Liver (tissue), 3 donors: ENCODE data around the gene NEK11.

Source experiments
- EGR1 ChIP-seq, 2 donors: IDR thresholded peaks; 2 replicates each; pipeline ENCODE4 v1.6.1; 2016 to 2018; ENCODE audit warnings: antibody characterized with exemption in 2 of 2, low read depth in 2 of 2
- FOXA1 ChIP-seq: IDR thresholded peaks from 2 replicates; pipeline ENCODE4 v1.6.1; 2016; ENCODE audit warnings: antibody characterized with exemption
- FOXA2 ChIP-seq: IDR thresholded peaks from 2 replicates; pipeline ENCODE4 v1.6.1; 2016; ENCODE audit warnings: antibody characterized with exemption
- HNF4G ChIP-seq: IDR thresholded peaks from 2 replicates; pipeline ENCODE4 v1.6.1; 2016; ENCODE audit warnings: antibody characterized with exemption
- RAD21 ChIP-seq, 2 donors: IDR thresholded peaks; 2 replicates each; pipeline ENCODE4 v1.6.1; 2016; ENCODE audit warnings: antibody characterized with exemption in 2 of 2, mild to moderate bottlenecking in 2 of 2
- RXRA ChIP-seq, 2 donors: IDR thresholded peaks; 2 replicates each; pipeline ENCODE4 v1.6.1; 2017 to 2018; ENCODE audit warnings: antibody characterized with exemption in 2 of 2, mild to moderate bottlenecking in 1 of 2
- SP1 ChIP-seq: IDR thresholded peaks from 2 replicates; pipeline ENCODE4 v1.6.1; 2018; ENCODE audit warnings: antibody characterized with exemption, mild to moderate bottlenecking
- TAF1 ChIP-seq: conservative IDR thresholded peaks from 2 replicates; pipeline ENCODE4 v1.6.1; 2016; ENCODE audit warnings: antibody characterized with exemption, mild to moderate bottlenecking
- YY1 ChIP-seq: IDR thresholded peaks from 2 replicates; pipeline ENCODE4 v1.6.1; 2016; ENCODE audit warnings: antibody characterized with exemption, mild to moderate bottlenecking
- TF ChIP-seq, protein P1 (sequence below): fragments of 150-350 bp; IDR thresholded peaks from 2 replicates; pipeline ENCODE4 v1.5.1; 2017; ENCODE audit warnings: improper control_type of control experiment, low read depth, low read length; ENCODE audit not compliant: missing input control
- TF ChIP-seq, protein P2 (sequence below): IDR thresholded peaks from 2 replicates; pipeline ENCODE4 v1.6.1; 2016; ENCODE audit warnings: antibody characterized with exemption
- TF ChIP-seq, protein P3 (sequence below): IDR thresholded peaks from 2 replicates; pipeline ENCODE4 v1.6.1; 2016; ENCODE audit warnings: antibody characterized with exemption
- TF ChIP-seq, protein P4 (sequence below): IDR thresholded peaks from 2 replicates; pipeline ENCODE4 v1.6.1; 2016; ENCODE audit warnings: antibody characterized with exemption, mild to moderate bottlenecking
- donor health status: healthy.
- donor health status: healthy.

DNA sequence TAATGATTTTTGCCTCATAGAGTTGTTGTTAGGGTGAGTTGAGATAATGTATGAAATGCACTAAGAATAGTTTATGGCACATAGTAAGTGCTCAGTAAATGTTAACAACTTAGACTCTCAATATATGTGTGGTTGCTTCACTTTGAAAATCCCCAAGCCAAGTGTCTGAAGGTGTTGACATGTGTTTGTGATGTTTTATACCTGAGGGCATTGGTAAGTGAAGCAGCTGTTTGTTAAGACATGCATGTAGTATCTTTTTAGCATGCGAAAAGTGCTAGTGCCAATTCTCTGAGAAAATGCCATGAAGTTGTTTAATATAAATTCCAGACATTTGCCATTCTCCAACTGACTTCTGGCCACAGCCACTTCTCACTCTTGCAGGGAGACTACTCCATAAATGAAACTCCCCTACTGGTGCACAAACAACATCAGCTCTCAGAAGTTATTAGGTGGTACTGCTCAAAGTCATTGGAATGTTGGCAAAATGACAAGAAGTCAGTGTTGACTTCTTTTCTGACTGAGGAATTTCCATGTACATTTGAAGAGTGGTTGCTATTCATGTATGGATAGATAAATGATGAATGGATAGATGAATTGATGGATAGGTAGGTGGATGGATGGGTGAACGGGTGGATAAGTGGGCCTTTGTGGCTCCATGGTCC, 251.3 kb downstream of the NEK11 start:
- TF ChIP-seq HNF4G (no peak), FOXA2 (no peak), TAF1 (no peak), RAD21 (IDR thresholded peaks at IDR 0.05) (no peak), RXRA (IDR thresholded peaks at IDR 0.05) (no peak), FOXA1 (no peak), EGR1 (IDR thresholded peaks at IDR 0.05; ENCODE audit: low read depth in 2 of 2) (no peak), YY1 (no peak), SP1 (no peak)
- TF ChIP-seq, protein P1, sequence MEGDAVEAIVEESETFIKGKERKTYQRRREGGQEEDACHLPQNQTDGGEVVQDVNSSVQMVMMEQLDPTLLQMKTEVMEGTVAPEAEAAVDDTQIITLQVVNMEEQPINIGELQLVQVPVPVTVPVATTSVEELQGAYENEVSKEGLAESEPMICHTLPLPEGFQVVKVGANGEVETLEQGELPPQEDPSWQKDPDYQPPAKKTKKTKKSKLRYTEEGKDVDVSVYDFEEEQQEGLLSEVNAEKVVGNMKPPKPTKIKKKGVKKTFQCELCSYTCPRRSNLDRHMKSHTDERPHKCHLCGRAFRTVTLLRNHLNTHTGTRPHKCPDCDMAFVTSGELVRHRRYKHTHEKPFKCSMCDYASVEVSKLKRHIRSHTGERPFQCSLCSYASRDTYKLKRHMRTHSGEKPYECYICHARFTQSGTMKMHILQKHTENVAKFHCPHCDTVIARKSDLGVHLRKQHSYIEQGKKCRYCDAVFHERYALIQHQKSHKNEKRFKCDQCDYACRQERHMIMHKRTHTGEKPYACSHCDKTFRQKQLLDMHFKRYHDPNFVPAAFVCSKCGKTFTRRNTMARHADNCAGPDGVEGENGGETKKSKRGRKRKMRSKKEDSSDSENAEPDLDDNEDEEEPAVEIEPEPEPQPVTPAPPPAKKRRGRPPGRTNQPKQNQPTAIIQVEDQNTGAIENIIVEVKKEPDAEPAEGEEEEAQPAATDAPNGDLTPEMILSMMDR, result no peak
- TF ChIP-seq, protein P2, sequence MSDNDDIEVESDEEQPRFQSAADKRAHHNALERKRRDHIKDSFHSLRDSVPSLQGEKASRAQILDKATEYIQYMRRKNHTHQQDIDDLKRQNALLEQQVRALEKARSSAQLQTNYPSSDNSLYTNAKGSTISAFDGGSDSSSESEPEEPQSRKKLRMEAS, result no peak
- TF ChIP-seq, protein P3, sequence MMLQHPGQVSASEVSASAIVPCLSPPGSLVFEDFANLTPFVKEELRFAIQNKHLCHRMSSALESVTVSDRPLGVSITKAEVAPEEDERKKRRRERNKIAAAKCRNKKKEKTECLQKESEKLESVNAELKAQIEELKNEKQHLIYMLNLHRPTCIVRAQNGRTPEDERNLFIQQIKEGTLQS, result no peak
- TF ChIP-seq, protein P4, sequence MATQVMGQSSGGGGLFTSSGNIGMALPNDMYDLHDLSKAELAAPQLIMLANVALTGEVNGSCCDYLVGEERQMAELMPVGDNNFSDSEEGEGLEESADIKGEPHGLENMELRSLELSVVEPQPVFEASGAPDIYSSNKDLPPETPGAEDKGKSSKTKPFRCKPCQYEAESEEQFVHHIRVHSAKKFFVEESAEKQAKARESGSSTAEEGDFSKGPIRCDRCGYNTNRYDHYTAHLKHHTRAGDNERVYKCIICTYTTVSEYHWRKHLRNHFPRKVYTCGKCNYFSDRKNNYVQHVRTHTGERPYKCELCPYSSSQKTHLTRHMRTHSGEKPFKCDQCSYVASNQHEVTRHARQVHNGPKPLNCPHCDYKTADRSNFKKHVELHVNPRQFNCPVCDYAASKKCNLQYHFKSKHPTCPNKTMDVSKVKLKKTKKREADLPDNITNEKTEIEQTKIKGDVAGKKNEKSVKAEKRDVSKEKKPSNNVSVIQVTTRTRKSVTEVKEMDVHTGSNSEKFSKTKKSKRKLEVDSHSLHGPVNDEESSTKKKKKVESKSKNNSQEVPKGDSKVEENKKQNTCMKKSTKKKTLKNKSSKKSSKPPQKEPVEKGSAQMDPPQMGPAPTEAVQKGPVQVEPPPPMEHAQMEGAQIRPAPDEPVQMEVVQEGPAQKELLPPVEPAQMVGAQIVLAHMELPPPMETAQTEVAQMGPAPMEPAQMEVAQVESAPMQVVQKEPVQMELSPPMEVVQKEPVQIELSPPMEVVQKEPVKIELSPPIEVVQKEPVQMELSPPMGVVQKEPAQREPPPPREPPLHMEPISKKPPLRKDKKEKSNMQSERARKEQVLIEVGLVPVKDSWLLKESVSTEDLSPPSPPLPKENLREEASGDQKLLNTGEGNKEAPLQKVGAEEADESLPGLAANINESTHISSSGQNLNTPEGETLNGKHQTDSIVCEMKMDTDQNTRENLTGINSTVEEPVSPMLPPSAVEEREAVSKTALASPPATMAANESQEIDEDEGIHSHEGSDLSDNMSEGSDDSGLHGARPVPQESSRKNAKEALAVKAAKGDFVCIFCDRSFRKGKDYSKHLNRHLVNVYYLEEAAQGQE, result no peak
